H9 (cell line): ENCODE measurements around the gene HNRNPD. TPM values are rescaled to one million over a fixed set of nuclear protein-coding genes. Genes with fewer than 3 reads are reported as not detected.
A peak's percentile ranks its signal among the peaks of the same experiment; 100 is the strongest.

Source experiments
- DNase-seq: peaks from one replicate; pipeline ENCODE4 v3.0.0-alpha.2; 2017
- H2AFZ ChIP-seq: one replicate; pipeline ENCODE4 v1.6.1; 2013; ENCODE audit warnings: mild to moderate bottlenecking, low read length, control low read depth, moderate library complexity
- H2AK5ac ChIP-seq: 2 replicates; pipeline ENCODE4 v1.6.1; 2013; ENCODE audit warnings: low read length, control low read depth, mixed read lengths; ENCODE audit not compliant: insufficient read length
- H2BK120ac ChIP-seq: one replicate; pipeline ENCODE4 v1.6.1; 2013; ENCODE audit warnings: low read depth, mild to moderate bottlenecking, low read length, control low read depth, inconsistent platforms; ENCODE audit not compliant: poor library complexity, severe bottlenecking
- H2BK12ac ChIP-seq: 2 replicates; pipeline ENCODE4 v1.6.1; 2013; ENCODE audit warnings: low read length, control low read depth, mixed read lengths, low read depth; ENCODE audit not compliant: insufficient read length
- H2BK15ac ChIP-seq: 2 replicates; pipeline ENCODE4 v1.6.1; 2013; ENCODE audit warnings: low read depth, low read length, control low read depth
- H2BK20ac ChIP-seq: one replicate; pipeline ENCODE4 v1.6.1; 2013; ENCODE audit warnings: low read depth, mild to moderate bottlenecking, low read length, control low read depth, inconsistent platforms; ENCODE audit not compliant: poor library complexity, severe bottlenecking
- H2BK5ac ChIP-seq: 2 replicates; pipeline ENCODE4 v1.6.1; 2013; ENCODE audit warnings: low read length, control low read depth, mixed read lengths; ENCODE audit not compliant: insufficient read length
- H3K14ac ChIP-seq: 2 replicates; pipeline ENCODE4 v1.6.1; 2013; ENCODE audit warnings: low read length, control low read depth; ENCODE audit not compliant: insufficient read depth
- H3K18ac ChIP-seq: 2 replicates; pipeline ENCODE4 v1.6.1; 2013; ENCODE audit warnings: low read depth, mild to moderate bottlenecking, mixed read lengths, low read length, control low read depth; ENCODE audit not compliant: insufficient read length
- H3K23ac ChIP-seq: 2 replicates; pipeline ENCODE4 v1.6.1; 2013; ENCODE audit warnings: low read length, control low read depth, mixed read lengths, low read depth; ENCODE audit not compliant: insufficient read length
- H3K23me2 ChIP-seq: 2 replicates; pipeline ENCODE4 v1.6.1; 2013; ENCODE audit warnings: low read depth, mild to moderate bottlenecking, mixed read lengths, low read length, control low read depth; ENCODE audit not compliant: insufficient read length, poor library complexity, severe bottlenecking
- H3K27ac ChIP-seq: 2 replicates; pipeline ENCODE4 v1.5.1; 2013; ENCODE audit warnings: low read length, control low read depth, mixed read lengths, low read depth; ENCODE audit not compliant: insufficient read length
- H3K27me3 ChIP-seq: 2 replicates; pipeline ENCODE4 v1.6.1; 2013; ENCODE audit warnings: low read length, control low read depth, inconsistent platforms; ENCODE audit not compliant: insufficient read depth
- H3K4ac ChIP-seq: 2 replicates; pipeline ENCODE4 v1.6.1; 2013; ENCODE audit warnings: low read depth, mild to moderate bottlenecking, control low read depth, inconsistent platforms, low read length, moderate library complexity
- H3K4me1 ChIP-seq: 2 replicates; pipeline ENCODE4 v1.6.1; 2013; ENCODE audit warnings: low read length, control low read depth, inconsistent platforms; ENCODE audit not compliant: insufficient read depth
- H3K4me2 ChIP-seq: 2 replicates; pipeline ENCODE4 v1.6.1; 2013; ENCODE audit warnings: low read length, control low read depth, mixed read lengths; ENCODE audit not compliant: insufficient read length, insufficient read depth
- H3K56ac ChIP-seq: 2 replicates; pipeline ENCODE4 v1.6.1; 2013; ENCODE audit warnings: low read depth, mild to moderate bottlenecking, mixed read lengths, low read length, control low read depth; ENCODE audit not compliant: insufficient read length
- H3K79me1 ChIP-seq: 2 replicates; pipeline ENCODE4 v1.6.1; 2013; ENCODE audit warnings: low read depth, mild to moderate bottlenecking, moderate library complexity, low read length, control low read depth, inconsistent platforms; ENCODE audit not compliant: insufficient read depth, poor library complexity, severe bottlenecking
- H3K79me2 ChIP-seq: 2 replicates; pipeline ENCODE4 v1.6.1; 2013; ENCODE audit warnings: low read length, control low read depth, inconsistent platforms; ENCODE audit not compliant: insufficient read depth
- H3K9ac ChIP-seq: 2 replicates; pipeline ENCODE4 v1.6.1; 2013; ENCODE audit warnings: low read length, control low read depth, mixed read lengths; ENCODE audit not compliant: insufficient read length; ENCODE audit errors: extremely low read depth
- H3K9me3 ChIP-seq: one replicate; pipeline ENCODE4 v1.6.1; 2013; ENCODE audit warnings: low read depth, low read length, inconsistent platforms; ENCODE audit not compliant: control insufficient read depth
- H3T11ph ChIP-seq: one replicate; pipeline ENCODE4 v1.6.1; 2013; ENCODE audit warnings: mild to moderate bottlenecking, low read length, control low read depth, inconsistent platforms
- H4K20me1 ChIP-seq: one replicate; pipeline ENCODE4 v1.6.1; 2013; ENCODE audit not compliant: control insufficient read depth, insufficient read length, insufficient read depth
- H4K5ac ChIP-seq: 2 replicates; pipeline ENCODE4 v1.6.1; 2013; ENCODE audit warnings: low read depth, mild to moderate bottlenecking, mixed read lengths, low read length, control low read depth; ENCODE audit not compliant: insufficient read length
- H4K8ac ChIP-seq: replicated peaks from 2 replicates; pipeline ENCODE4 v1.6.1; 2013; ENCODE audit warnings: low read length, control low read depth, mixed read lengths, low read depth; ENCODE audit not compliant: insufficient read length
- H4K91ac ChIP-seq: 2 replicates; pipeline ENCODE4 v1.6.1; 2013; ENCODE audit warnings: low read depth, mild to moderate bottlenecking, moderate library complexity, mixed read lengths, low read length, control low read depth; ENCODE audit not compliant: insufficient read length
- H3K27ac Mint-ChIP-seq, 3 experiments: 2 replicates in 2 of 3; 3 replicates in 1 of 3; pipeline ENCODE4 v1.8.0; 2020 to 2021; ENCODE audit warnings: mixed read lengths in 3 of 3, mild to moderate bottlenecking in 1 of 3, moderate library complexity in 1 of 3
- H3K27me3 Mint-ChIP-seq: 2 replicates; pipeline ENCODE4 v1.8.0; 2021; ENCODE audit warnings: low read depth, mild to moderate bottlenecking, moderate library complexity, mixed read lengths
- H3K36me3 Mint-ChIP-seq, 3 experiments: 2 replicates in 2 of 3; 3 replicates in 1 of 3; pipeline ENCODE4 v1.8.0; 2020 to 2021; ENCODE audit warnings: low read depth in 3 of 3, mixed read lengths in 3 of 3; ENCODE audit not compliant: insufficient read depth in 1 of 3
- H3K4me1 Mint-ChIP-seq, 2 experiments: 2 replicates each; pipeline ENCODE4 v1.8.0; 2020; ENCODE audit warnings: mixed read lengths in 2 of 2
- H3K4me3 Mint-ChIP-seq, 2 experiments: 2 replicates in 1 of 2; 3 replicates in 1 of 2; pipeline ENCODE4 v1.8.0; 2020 to 2021; ENCODE audit warnings: mild to moderate bottlenecking in 2 of 2, mixed read lengths in 2 of 2, moderate library complexity in 1 of 2
- H3K9me3 Mint-ChIP-seq, 2 experiments: 2 replicates in 1 of 2; 3 replicates in 1 of 2; pipeline ENCODE4 v1.8.0; 2020; ENCODE audit warnings: mild to moderate bottlenecking in 2 of 2, mixed read lengths in 2 of 2, moderate library complexity in 1 of 2
- CTCF ChIP-seq: fragments of 200-600 bp; sonication (generic); conservative IDR thresholded peaks from 3 replicates; pipeline ENCODE4 v1.8.0; 2021; ENCODE audit warnings: antibody characterized with exemption, mild to moderate bottlenecking
- WGBS: extraction: QIAGEN DNeasy Blood & Tissue Kit; methylation state at CpG from one replicate; pipeline ENCODE4 v1.1.7; 2013; ENCODE audit warnings: missing lambda C conversion rate, low lambda C conversion rate, mixed read lengths; ENCODE audit not compliant: insufficient read length; ENCODE audit errors: extremely low coverage; 5-methylcytosine and 5-hydroxymethylcytosine counted together
- total RNA-seq: library from RNA; stranded (reverse); gene quantifications from 2 replicates; pipeline ENCODE4 v1.2.1, GENCODE V29; 2021

HNRNPD gene
- total RNA-seq, 1 experiment from 2014 or later = 611 TPM

GRCh38 chr4:82371497-82371896 lies 2.3 kb downstream of the HNRNPD start:
- peak overlapping the region; percentile 92 to 97 for H3K4me3 Mint-ChIP-seq
- Histone ChIP-seq H4K8ac (no peak overlapping the region), H2BK5ac (no peak overlapping the region), H3K4me2 (peak overlapping the region; percentile 71), H3K9ac (peak overlapping the region; percentile 99), H3K14ac (no peak overlapping the region), H2BK120ac (no peak overlapping the region), H4K20me1 (no peaks in the 10 kb centered on the region), H2AK5ac (no peak overlapping the region), H3K4me1 (peaks cover 6% of the 10 kb centered on the region), H2BK12ac (no peak overlapping the region), H3K27ac (no peak overlapping the region), H3K23ac (no peak overlapping the region), H3K79me1 (peaks cover 3% of the 10 kb centered on the region), H3K79me2 (peaks cover 73% of the 10 kb centered on the region), H2BK15ac (no peak overlapping the region), H4K5ac (no peak overlapping the region), H3K56ac (no peak overlapping the region), H3K23me2 (peaks cover 7% of the 10 kb centered on the region), H3T11ph (no peak overlapping the region), H3K18ac (no peak overlapping the region), H2AFZ (no peak overlapping the region), H3K27me3 (no peaks in the 10 kb centered on the region), H3K4ac (no peak overlapping the region), H4K91ac (no peak overlapping the region), H3K9me3 (no peaks in the 10 kb centered on the region), H2BK20ac (no peak overlapping the region)
- no peaks in the 10 kb centered on the region for H3K27me3 Mint-ChIP-seq
- WGBS = no CpG with 5 or more reads among the region's 8 CpGs
- DNase-seq = no peak
- H3K4me1 Mint-ChIP-seq = peaks cover 38 to 52% of the 10 kb centered on the region in 2 experiments
- TF ChIP-seq CTCF = no peak
- peaks cover 40 to 74% (median 73%) of the 10 kb centered on the region in 3 experiments for H3K36me3 Mint-ChIP-seq
- H3K27ac Mint-ChIP-seq = peak overlapping the region; percentile 90 to 100 (median 100); a peak in 5 of 7 replicates
- H3K9me3 Mint-ChIP-seq = peaks cover 5 to 8% of the 10 kb centered on the region in 2 experiments; a peak in 3 of 5 replicates
